HG03066 (cell line): ENCODE measurements around the gene CD40.

Experiments
- ATAC-seq: cut with Tn5 transposase; IDR thresholded peaks from one replicate; pipeline ENCODE4 v1.9.1; 2021; ENCODE audit warnings: low read depth; ENCODE audit not compliant: unreplicated experiment

The CD40 gene

DNA sequence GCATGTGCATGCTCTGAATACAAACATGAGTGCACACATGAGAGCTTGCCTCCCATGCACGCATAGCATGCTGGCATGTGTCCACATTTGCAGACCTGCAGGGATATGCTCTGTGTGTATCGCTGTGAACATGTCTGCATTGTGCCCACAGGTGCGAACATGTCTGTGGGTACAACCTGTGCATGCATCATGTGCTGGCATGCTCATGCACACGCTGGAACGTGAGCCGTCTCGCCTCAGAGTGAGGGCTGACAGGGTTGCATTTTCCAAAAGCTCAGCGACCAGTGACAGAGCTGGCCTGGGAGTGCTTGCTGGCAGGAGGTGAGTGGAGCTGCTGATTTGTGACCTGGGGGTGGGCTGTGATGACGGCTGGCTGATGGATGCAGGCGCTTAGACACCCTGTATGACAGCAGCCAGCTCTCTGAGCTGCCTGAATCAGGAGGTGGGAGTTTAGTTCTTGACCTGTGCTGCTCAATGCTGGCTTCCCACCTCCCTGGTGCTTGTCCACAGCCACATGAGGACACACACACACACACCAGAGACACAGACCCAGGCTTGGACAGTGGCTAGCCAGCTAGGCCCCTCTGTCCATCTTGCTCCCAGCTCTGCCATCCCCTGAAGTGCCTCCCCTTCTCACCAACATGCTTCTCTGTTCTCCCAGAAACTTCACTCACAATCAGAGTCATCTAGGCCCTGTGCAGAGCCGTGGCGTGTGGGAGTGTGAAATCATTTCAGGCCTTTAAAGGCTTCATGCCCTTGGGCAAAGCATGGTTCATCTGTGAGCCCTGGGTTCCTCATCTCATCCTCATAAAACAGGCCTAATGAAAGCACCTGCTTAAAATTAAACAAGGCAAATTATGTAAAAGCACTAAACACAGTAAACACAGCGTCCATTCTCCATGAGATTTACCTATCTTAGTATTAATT lies 51.4 kb downstream of the CD40 start:
- no peak for ATAC-seq

DNA sequence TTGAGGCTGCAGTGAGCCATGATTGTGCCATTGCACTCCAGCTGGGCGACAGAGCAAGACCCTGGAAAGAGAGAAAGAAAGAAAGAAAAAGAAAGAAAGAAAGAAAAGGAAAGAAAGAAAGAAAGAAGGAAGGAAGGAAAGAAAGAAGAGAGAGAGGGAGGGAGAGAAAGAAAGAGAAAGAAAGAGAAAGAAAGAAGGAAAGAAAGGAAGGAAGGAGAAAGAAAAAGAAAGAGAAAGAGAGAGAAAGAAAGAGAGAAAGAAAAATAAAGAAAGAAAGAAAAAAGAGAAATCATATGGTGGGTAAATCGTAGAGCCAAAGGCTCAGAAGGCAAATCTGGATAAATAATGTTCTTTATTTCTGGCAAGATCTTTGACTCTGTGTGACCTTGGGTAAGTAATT lies 53.4 kb downstream of the CD40 start:
- ATAC-seq, result no peak

DNA sequence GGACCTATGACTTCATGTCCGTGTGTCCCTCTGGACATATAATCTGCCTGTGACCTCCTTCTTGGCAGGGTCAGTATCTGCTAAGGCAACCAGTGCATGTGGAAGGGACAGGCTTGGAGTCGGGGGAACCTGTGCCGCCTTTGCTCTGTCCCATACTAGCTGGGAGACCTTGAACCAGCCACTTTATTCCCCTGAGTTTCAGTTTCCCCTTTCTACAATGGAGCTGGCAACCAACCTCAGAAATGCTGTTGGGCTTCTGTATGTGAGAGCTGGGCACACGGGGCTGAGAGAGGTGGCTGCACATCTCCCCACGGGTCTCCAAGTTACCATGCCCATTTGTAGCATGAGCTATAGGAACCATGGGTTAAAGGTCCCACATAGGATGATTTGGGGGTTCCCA lies 53.8 kb downstream of the CD40 start:
- ATAC-seq, result no peak

DNA sequence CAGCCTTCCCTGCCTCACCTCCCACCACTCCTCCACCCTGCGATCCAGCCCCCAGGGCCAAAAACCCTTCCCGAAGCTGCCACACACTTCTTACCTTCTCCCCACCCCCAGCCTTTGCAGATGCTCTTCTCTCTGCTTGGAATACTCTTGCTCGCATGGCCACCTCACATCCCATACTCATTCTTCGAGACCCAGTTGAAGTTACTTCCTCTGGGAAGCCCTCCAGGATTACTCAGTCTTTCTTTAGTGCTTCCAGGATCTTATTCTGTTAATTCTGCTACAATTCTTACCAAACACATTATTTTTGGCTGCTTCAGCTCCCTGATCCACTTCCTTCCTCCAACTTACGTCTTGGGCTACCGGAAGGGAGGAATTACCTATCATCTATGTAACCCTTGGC lies 54.3 kb downstream of the CD40 start:
- ATAC-seq, result no peak

DNA sequence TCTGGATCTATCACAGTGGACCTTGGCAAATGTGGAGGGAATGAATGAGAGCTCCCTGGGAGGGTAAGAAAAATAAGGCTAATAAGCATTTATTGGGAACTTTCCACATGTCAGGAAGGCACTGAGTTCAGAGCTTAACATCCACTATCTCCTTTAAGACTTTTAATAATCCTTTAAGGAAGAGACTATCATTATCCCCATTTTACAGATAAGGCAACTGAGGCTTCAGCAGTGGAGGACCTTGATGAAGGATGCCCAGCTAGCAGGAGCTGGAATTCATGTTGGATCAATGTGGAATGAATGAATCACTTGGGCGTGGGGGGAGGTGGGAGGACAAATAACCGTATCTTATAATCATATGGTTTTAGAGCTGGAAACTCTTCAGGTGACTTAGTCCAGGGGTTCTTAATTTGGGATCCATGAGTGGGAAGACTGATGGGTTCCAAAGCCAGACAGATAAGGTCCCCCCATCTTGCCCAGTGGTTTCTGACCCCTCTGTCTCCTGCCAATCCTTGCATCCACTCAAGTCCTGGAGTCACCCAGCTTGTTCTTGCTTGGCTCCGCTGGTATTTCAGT lies 54.9 kb downstream of the CD40 start:
- no peak for ATAC-seq

DNA sequence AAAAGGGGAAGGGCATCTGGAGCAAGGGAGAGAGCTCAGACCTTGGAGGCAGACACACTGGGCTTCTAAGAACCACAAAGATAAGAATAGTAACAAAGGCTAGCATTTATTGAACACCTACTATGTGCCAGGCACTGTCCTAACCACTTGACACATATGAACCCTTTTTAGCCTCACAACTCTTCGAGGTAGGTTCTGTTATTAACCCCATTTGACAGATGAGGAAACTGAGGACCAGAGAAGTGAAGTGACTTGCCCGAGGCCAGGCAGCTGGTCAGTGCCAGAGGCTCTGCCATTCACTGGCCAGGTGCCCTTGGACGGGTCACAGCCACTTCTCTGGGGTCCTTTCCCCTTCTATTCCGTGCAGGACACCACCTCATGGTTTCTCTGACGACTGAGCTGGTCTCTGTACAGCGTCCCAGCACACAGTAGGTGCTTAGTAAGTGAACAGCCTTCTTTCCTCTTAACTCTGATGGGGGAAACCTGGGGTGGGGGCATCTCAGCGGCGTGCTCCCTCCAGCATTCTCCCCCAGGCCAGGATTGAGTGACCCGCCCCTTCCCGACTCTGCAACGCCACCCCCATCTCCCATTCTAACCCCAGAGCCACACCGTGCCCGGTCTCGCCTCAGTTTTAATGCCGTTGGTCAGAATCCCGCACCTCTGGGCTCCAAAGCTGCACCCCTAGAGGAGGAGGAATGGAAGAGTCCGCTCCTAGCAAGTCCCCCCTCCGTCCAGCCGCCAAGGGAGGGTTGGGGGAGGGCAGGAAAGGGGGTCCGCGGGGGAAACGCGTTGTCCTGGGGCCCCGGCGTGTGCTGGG lies 55.7 kb downstream of the CD40 start:
- ATAC-seq, result no peak

DNA sequence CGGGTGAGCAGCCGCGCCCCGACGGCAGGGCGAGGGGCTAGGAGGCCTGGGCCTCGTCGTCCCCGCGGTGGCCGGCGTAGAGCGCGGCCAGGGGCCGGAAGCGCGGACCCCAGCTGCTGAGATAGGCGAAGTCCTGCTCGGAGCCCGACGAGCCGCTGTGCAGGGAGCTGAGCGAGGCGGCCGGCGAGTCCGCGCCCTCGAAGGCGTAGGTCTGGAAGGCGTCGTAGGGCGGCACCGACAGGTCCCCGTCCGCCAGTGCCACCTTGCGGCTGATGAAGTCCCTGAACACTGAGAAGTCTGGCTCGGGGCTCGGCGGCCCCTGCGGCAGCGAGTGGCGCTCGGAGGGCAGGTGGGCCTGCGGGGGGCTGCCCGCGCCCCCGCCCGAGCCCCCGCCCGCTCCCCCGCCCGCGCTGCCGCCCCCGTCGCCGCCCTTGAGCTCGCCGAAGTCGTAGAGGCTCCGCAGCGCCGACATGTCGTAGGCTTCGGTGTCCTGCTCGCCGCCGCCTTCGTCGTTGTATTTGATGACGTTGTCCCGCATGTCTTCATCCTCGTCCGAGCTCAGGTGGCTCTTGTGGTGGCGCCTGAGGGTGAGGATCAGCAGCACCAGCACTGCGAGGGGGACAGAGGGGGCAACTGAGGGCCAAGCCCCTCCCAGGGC lies 56.5 kb downstream of the CD40 start:
- ATAC-seq, result no peak

DNA sequence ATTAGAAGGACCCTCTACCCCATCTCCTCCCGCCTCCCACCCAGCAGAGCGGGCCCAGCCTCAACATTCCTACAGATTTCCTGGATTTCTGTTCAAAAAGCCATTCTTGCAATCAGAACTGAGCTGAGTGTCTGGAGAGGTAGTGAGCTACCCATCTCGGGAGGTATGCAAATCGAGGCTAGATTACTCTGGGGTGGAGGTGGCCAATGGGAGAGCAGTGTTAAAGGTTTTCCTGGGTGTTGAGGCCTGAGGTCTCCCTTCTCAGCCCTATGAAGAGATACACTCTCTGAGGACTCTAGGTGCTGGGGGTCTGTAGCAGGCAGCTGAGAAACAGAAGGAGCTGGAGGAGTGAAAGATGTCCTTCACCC lies 57.0 kb downstream of the CD40 start:
- no peak for ATAC-seq

DNA sequence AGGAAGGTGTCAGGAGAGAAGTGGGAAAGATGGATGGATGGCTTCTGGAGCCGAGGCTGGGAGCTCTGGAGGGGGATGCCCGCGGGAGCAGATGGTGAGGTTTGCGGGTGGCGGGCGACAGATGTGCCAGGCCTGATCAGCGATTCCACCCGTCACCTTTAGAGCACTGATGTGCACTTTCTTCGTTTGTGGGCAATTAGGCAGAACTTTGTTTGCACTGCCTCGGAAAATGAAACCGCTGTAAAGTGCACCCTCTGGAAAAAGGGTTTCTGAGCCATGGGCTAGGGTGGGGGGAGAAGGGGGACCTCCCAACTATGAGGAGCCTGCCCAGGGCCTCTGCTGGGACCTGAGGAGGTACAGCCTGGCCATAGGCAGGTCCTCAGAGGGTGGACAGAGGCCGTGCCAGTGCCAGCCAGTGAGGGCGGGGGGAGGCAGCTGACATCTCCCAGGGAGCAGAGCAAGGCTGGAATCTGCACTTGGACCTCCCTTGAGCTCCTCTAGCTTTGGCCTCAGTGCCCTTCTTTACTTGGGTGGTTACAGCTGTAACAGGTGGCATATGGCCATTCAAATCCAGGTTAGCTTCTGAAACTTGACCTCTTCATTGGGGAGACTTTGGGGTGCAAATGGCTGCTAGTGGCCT lies 58.7 kb downstream of the CD40 start:
- ATAC-seq, result no peak

DNA sequence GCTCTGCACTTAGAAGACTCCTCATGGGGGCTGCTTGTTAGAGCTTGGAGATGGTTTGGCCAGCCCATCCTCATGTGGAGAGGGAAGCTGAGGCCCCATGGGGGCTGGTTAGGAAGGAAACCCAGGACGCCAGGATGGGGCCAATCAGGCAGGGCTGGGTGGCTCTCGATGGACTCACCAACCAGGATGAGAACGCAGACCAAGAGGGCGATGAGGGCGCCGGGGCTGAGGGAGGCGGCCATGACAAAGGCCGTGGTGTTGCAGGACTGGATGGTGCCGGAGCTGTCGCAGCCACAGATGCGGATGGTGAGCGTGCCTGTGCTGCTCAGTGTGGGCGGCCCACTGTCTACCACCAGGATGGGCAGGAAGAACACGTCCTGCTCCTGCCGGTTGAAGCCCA lies 59.7 kb downstream of the CD40 start:
- ATAC-seq, result no peak

DNA sequence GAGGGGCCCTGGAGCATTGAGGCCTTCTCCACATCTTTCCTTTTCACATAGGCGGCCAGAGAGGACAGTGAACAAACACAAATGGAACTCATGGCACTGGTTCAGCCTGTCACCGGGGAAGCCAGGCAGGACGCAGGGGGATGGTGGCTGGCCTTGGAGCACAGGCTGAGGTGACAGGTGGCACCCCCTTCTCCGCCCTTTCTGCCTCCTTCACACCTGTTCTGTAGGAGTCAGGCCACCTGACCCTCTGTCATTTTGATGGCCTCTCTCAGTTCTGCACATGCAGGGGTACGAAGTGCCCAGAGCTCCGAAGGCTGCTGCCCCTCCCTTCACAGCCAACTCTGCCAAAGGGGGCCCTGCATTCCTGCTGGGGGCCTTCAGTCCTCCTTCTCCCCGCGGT lies 60.8 kb downstream of the CD40 start:
- no peak for ATAC-seq
